ENCODE results near the gene CFLAR. TPM values are rescaled to one million over a fixed set of nuclear protein-coding genes. Genes with fewer than 3 reads are reported as not detected.

Gene CFLAR
- total and polyA plus RNA-seq, 9 of the 15 experiments (the other 6 are each of a cell fraction or from before 2014, with no cell fraction given), result 27.5 to 102 (median 54.0) TPM

DNA sequence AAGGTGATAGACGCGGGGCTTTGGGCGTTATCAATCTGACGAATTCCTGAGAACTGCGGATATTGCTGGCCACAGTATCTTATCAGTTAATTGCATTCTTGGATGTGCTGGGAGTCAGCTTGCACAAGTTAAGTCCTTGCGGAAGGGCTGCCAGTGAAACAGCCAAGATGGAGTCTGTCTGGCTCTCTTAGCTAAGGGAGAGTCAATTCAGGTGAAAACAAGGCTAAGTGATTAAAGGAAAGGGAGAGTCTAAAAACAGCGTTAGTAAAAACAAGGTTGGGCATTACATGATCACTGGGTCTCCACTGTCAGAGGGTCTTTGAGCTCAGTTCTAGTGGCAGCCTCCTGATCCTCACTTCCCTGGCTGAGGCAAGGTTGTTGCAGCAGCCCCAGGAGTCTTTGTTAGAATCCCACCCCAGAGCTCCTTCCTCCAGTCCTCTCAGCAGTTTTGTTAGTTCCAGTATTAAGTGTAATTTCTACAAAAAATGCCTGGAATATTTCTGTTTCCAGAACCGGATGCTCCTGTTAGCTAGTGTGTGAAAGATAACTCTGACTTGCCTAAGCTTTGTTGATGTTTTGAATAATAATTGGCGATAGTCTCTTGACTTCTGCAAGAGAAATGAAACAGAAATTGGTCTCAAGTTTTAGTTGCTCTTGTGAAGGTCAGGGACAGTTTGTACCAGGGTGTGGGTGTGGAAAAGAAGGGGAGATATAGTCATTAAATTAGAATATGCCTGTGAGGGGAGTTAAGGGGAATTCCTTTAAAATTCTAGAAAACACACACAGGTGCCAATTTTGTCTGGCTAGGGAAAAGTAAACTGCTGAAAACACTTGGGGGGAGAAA, 10.6 kb downstream of the CFLAR start (continued):
- TF ChIP-seq ZHX1 (conservative IDR thresholded peaks at IDR 0.05; ENCODE audit: low read length), result no peak
- no peak for TF ChIP-seq USF2 (CRISPR knock-in tag; IDR thresholded peaks at IDR 0.05)
- no peak for TF ChIP-seq PURB (CRISPR knock-in tag; IDR thresholded peaks at IDR 0.05; ENCODE audit: low read depth)
- no peak for TF ChIP-seq MLLT1 (IDR thresholded peaks at IDR 0.05)
- TF ChIP-seq, protein P1, sequence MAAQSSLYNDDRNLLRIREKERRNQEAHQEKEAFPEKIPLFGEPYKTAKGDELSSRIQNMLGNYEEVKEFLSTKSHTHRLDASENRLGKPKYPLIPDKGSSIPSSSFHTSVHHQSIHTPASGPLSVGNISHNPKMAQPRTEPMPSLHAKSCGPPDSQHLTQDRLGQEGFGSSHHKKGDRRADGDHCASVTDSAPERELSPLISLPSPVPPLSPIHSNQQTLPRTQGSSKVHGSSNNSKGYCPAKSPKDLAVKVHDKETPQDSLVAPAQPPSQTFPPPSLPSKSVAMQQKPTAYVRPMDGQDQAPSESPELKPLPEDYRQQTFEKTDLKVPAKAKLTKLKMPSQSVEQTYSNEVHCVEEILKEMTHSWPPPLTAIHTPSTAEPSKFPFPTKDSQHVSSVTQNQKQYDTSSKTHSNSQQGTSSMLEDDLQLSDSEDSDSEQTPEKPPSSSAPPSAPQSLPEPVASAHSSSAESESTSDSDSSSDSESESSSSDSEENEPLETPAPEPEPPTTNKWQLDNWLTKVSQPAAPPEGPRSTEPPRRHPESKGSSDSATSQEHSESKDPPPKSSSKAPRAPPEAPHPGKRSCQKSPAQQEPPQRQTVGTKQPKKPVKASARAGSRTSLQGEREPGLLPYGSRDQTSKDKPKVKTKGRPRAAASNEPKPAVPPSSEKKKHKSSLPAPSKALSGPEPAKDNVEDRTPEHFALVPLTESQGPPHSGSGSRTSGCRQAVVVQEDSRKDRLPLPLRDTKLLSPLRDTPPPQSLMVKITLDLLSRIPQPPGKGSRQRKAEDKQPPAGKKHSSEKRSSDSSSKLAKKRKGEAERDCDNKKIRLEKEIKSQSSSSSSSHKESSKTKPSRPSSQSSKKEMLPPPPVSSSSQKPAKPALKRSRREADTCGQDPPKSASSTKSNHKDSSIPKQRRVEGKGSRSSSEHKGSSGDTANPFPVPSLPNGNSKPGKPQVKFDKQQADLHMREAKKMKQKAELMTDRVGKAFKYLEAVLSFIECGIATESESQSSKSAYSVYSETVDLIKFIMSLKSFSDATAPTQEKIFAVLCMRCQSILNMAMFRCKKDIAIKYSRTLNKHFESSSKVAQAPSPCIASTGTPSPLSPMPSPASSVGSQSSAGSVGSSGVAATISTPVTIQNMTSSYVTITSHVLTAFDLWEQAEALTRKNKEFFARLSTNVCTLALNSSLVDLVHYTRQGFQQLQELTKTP (IDR thresholded peaks at IDR 0.05; ENCODE audit: low read depth in 1 of 2, partially characterized antibody in 2 of 2), result no peak
- TF ChIP-seq POLR2A (conservative IDR thresholded peaks at IDR 0.05), result no peak
- TF ChIP-seq JUNB (CRISPR knock-in tag; conservative IDR thresholded peaks at IDR 0.05), result peak; percentile 63; the same call in 1 of the 2 replicates
- peak; percentile 54; the same call in 1 of the 2 replicates for TF ChIP-seq ZNF764 (CRISPR knock-in tag; IDR thresholded peaks at IDR 0.05; ENCODE audit: low read depth)
- TF ChIP-seq, protein P2, sequence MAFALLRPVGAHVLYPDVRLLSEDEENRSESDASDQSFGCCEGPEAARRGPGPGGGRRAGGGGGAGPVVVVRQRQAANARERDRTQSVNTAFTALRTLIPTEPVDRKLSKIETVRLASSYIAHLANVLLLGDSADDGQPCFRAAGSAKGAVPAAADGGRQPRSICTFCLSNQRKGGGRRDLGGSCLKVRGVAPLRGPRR (CRISPR knock-in tag; IDR thresholded peaks at IDR 0.05), result peak; percentile 98
- peak; percentile 99 for TF ChIP-seq HIVEP1 (CRISPR knock-in tag; IDR thresholded peaks at IDR 0.05)
- peak; percentile 87 for TF ChIP-seq ZNF75A (CRISPR knock-in tag; IDR thresholded peaks at IDR 0.05)
- TF ChIP-seq CREB3 (tag; conservative IDR thresholded peaks at IDR 0.05; ENCODE audit: low read depth), result peak; percentile 99
- no peak for TF ChIP-seq SMARCC2 (IDR thresholded peaks at IDR 0.05; ENCODE audit: low read depth)
- TF ChIP-seq ZNF232 (CRISPR knock-in tag; IDR thresholded peaks at IDR 0.05), result no peak
- no peak for TF ChIP-seq KAT2B (IDR thresholded peaks at IDR 0.05; ENCODE audit: low read depth, low read length)
- TF ChIP-seq RB1 (IDR thresholded peaks at IDR 0.05; ENCODE audit: low read depth), result no peak

Measured in K562 (cell line).